ENCODE results near the gene ASCC3.

The ASCC3 gene

GRCh38 chr6:100491952-100492670 is 389.0 kb downstream of the ASCC3 start:
- H3K27ac ChIP-seq: no peak overlapping the region; the same call in 1 of the 2 replicates
- no peak for TF ChIP-seq CTCF (conservative IDR thresholded peaks at IDR 0.05)

- H3K27ac ChIP-seq: no peak overlapping the region
- no peak for TF ChIP-seq CTCF (conservative IDR thresholded peaks at IDR 0.05)
Observed at GRCh38 chr6:100490065-100490464, 391.1 kb downstream of the ASCC3 start.

- H3K27ac ChIP-seq: no peak overlapping the region
Observed at GRCh38 chr6:100488244-100488643, 392.9 kb downstream of the ASCC3 start.

GRCh38 chr6:100487638-100488037 is 393.5 kb downstream of the ASCC3 start:
- H3K27ac ChIP-seq: no peak overlapping the region
- TF ChIP-seq CTCF (conservative IDR thresholded peaks at IDR 0.05): no peak

More at GRCh38 chr6:100488244-100488643, 392.9 kb downstream of the ASCC3 start:
- no peak for TF ChIP-seq CTCF (conservative IDR thresholded peaks at IDR 0.05)

- TF ChIP-seq CTCF (conservative IDR thresholded peaks at IDR 0.05): no peak
- no peak overlapping the region for H3K27ac ChIP-seq
Observed at GRCh38 chr6:100485268-100485667, 395.9 kb downstream of the ASCC3 start.

GRCh38 chr6:100484474-100484873 is 396.7 kb downstream of the ASCC3 start:
- no peak overlapping the region for H3K27ac ChIP-seq
- no peak for TF ChIP-seq CTCF (conservative IDR thresholded peaks at IDR 0.05)

- H3K27ac ChIP-seq: no peak overlapping the region
- TF ChIP-seq CTCF (conservative IDR thresholded peaks at IDR 0.05): no peak
Observed at GRCh38 chr6:100482698-100483097, 398.4 kb downstream of the ASCC3 start.
